ENCODE data around the gene DFFB. TPM values are rescaled to one million over a fixed set of nuclear protein-coding genes. Genes with fewer than 3 reads are reported as not detected.

The DFFB gene
- total RNA-seq, 6 experiments from 2014 or later = 2.0 to 3.5 (median 2.9) TPM

- WGBS (ENCODE audit: insufficient coverage, low coverage, low lambda C conversion rate, missing lambda C conversion rate) = 100% methylated on average over 2 of the region's 2 CpGs
- no peak overlapping the region for H3K27ac ChIP-seq
- H3K4me1 ChIP-seq = no peaks in the 10 kb centered on the region
- TF ChIP-seq POLR2A (IDR thresholded peaks at IDR 0.05) (no peak), CTCF (IDR thresholded peaks at IDR 0.05) (no peak)
- no peak overlapping the region for H3K4me3 ChIP-seq
- peaks cover 0 to 10% (median 5%) of the 10 kb centered on the region in 4 donors for H3K36me3 ChIP-seq
- DNase-seq = peak in 1 of 3 donors; percentile 7
- intact Hi-C loops (cut with DNase I) = no loop called here
- ATAC-seq = no peak
- H3K9me3 ChIP-seq = no peaks in the 10 kb centered on the region
- no peaks in the 10 kb centered on the region for H3K27me3 ChIP-seq
Observed at GRCh38 chr1:3814065-3814464, 43.2 kb upstream of the DFFB start.

- Histone ChIP-seq H3K27ac (no peak overlapping the region), H3K4me3 (no peak overlapping the region), H3K4me1 (no peaks in the 10 kb centered on the region), H3K36me3 (peaks cover 0 to 12% (median 5%) of the 10 kb centered on the region in 4 donors), H3K9me3 (no peaks in the 10 kb centered on the region), H3K27me3 (no peaks in the 10 kb centered on the region)
- 80% methylated on average over 10 of the region's 42 CpGs for WGBS (ENCODE audit: insufficient coverage, low coverage, low lambda C conversion rate, missing lambda C conversion rate)
- peak in 1 of 3 donors; percentile 6 for DNase-seq
- ATAC-seq = no peak
- TF ChIP-seq CTCF (IDR thresholded peaks at IDR 0.05) (no peak), POLR2A (IDR thresholded peaks at IDR 0.05) (no peak)
- intact Hi-C loops (cut with DNase I) = no loop called here
Observed at GRCh38 chr1:3814771-3815561, 42.3 kb upstream of the DFFB start.

GRCh38 chr1:3816331-3817137, 40.7 kb upstream of the DFFB start:
- no peaks in the 10 kb centered on the region for H3K9me3 ChIP-seq
- H3K4me1 ChIP-seq = no peaks in the 10 kb centered on the region
- H3K27ac ChIP-seq = no peak overlapping the region
- H3K36me3 ChIP-seq = peaks cover 0 to 27% (median 9%) of the 10 kb centered on the region in 4 donors
- no peak overlapping the region for H3K4me3 ChIP-seq
- H3K27me3 ChIP-seq = no peaks in the 10 kb centered on the region
- no peak for ATAC-seq
- DNase-seq = peak in 1 of 3 donors; percentile 14
- intact Hi-C loops (cut with DNase I) = no loop called here
- no peak for TF ChIP-seq CTCF (IDR thresholded peaks at IDR 0.05)
- TF ChIP-seq POLR2A (IDR thresholded peaks at IDR 0.05) = no peak
- WGBS (ENCODE audit: insufficient coverage, low coverage, low lambda C conversion rate, missing lambda C conversion rate) = 50% methylated on average over 1 of the region's 38 CpGs

- TF ChIP-seq POLR2A (IDR thresholded peaks at IDR 0.05) (no peak), CTCF (IDR thresholded peaks at IDR 0.05) (no peak)
- Histone ChIP-seq H3K27ac (no peak overlapping the region), H3K27me3 (no peaks in the 10 kb centered on the region), H3K36me3 (peaks cover 0 to 33% (median 9%) of the 10 kb centered on the region in 4 donors), H3K4me1 (no peaks in the 10 kb centered on the region), H3K4me3 (no peak overlapping the region), H3K9me3 (no peaks in the 10 kb centered on the region)
- DNase-seq = peak in 1 of 3 donors; percentile 11
- no CpG with 5 or more reads among the region's 17 CpGs for WGBS (ENCODE audit: insufficient coverage, low coverage, low lambda C conversion rate, missing lambda C conversion rate)
- intact Hi-C loops (cut with DNase I) = no loop called here
- ATAC-seq = no peak
Observed at GRCh38 chr1:3817138-3817740, 40.0 kb upstream of the DFFB start.
